Ascending aorta (tissue), 2 donors: ENCODE measurements around the gene RANBP3. TPM values are rescaled to one million over a fixed set of nuclear protein-coding genes. Genes with fewer than 3 reads are reported as not detected.

ENCODE experiments used
- DNase-seq, 2 donors: peaks; one replicate each; pipeline ENCODE4 v3.0.0-alpha.2; 2019; ENCODE audit warnings: low spot score in 2 of 2
- H3K27ac ChIP-seq, 2 donors: fragments of 200-600 bp; sonication (generic); one replicate each; pipeline ENCODE4 v1.5.1; 2016 to 2017; ENCODE audit warnings: mild to moderate bottlenecking in 1 of 2
- H3K27me3 ChIP-seq: fragments of 200-600 bp; sonication (generic); one replicate; pipeline ENCODE4 v1.5.1; 2017
- H3K36me3 ChIP-seq, 2 donors: fragments of 200-600 bp; sonication (generic); one replicate each; pipeline ENCODE4 v1.5.1; 2016
- H3K4me1 ChIP-seq, 2 donors: fragments of 200-600 bp; sonication (generic); one replicate each; pipeline ENCODE4 v1.5.1; 2016 to 2017; ENCODE audit warnings: mild to moderate bottlenecking in 1 of 2
- H3K4me3 ChIP-seq, 2 donors: fragments of 200-600 bp; sonication (generic); one replicate each; pipeline ENCODE4 v1.5.1; 2016 to 2017; ENCODE audit warnings: mild to moderate bottlenecking in 1 of 2
- H3K9me3 ChIP-seq, 2 donors: fragments of 200-600 bp; sonication (generic); one replicate each; pipeline ENCODE4 v1.5.1; 2016
- CTCF ChIP-seq, 3 experiments: fragments of 200-600 bp in 2 of 3; fragments of 450-650 bp in 1 of 3; sonication (generic) in 2 of 3; IDR thresholded peaks; one replicate each; pipeline ENCODE4 v1.5.1; 2016 to 2019; ENCODE audit warnings: antibody characterized with exemption in 3 of 3, mild to moderate bottlenecking in 1 of 3, moderate library complexity in 1 of 3
- intact Hi-C: fragments of 100-400 bp; cut with DNase I; formaldehyde crosslinking; loops from one replicate; pipeline ENCODE4 v1.15.1; 2023
- total RNA-seq: library from RNA; depleted of rRNA; stranded (reverse); fragments of >200 nt; gene quantifications from one replicate; pipeline ENCODE4 v1.1.0, GENCODE V29; 2016

Gene RANBP3
- total RNA-seq, 1 donor from 2014 or later = 48.0 TPM

DNA sequence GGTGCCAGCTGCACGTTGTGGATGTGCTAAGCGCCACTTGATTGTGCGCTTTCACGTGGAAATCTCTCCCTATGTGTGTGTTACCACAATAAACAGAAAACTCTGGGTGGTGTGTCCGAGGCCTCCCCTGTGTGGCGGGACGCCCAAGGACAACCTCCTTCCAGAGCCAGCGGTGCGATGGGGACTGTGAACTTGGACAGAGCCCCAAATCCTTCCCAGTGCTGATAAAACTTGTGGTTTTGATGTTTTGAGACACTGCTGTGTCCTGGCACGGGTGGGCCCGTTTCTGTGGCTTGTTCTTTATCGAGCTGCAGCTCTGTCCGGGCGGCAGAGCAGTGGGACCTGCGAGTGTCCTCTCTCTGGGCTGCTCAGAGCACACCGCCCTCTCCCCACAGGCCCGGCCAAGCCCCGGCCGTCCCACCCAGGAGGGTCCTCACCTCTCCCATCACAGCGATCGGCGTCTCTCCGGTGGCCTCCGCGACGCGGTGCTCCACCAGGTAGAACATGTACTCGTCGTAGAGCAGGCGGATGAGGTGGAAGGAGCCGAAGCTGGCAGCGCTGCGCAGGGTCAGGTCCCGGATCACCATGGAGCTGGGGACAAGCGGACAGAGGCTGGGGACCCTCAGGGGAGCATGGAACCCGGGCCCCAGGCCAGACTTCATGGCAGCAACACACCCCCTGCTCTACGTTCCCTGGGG, 18.8 kb upstream of the RANBP3 start:
- H3K36me3 ChIP-seq = peaks cover 20 to 75% of the 10 kb centered on the region in 2 donors
- DNase-seq = no peak
- H3K4me3 ChIP-seq = no peak overlapping the region

DNA sequence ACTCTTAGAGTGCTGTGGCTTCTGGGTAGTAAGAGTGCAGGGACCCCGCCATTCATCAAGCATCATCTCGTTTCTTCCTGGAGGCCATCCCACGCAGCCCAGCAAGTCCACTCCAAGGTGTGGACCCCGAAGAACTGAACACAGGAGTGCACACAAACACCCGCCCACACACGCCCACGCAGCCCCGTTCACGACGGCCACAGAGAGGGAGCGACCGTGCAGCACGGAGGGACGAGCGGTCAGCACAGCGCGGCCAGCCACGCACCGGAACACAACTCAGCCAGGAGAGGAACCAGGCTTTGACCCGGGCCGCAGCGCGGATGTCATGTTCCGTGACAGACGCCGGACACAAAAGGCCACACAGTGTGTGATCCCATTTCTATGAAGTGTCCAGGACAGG, 18.2 kb upstream of the RANBP3 start:
- Histone ChIP-seq H3K4me1 (no peaks in the 10 kb centered on the region), H3K9me3 (no peaks in the 10 kb centered on the region), H3K4me3 (no peak overlapping the region), H3K27ac (no peak overlapping the region), H3K27me3 (no peaks in the 10 kb centered on the region), H3K36me3 (peaks cover 14 to 69% of the 10 kb centered on the region in 2 donors)
- DNase-seq = no peak
- intact Hi-C loops = no loop called here
- no peak for TF ChIP-seq CTCF (IDR thresholded peaks at IDR 0.05)

More for the DNA sequence above, 18.8 kb upstream of the RANBP3 start:
- Histone ChIP-seq H3K9me3 (no peaks in the 10 kb centered on the region), H3K4me1 (no peaks in the 10 kb centered on the region), H3K27ac (no peak overlapping the region), H3K27me3 (no peaks in the 10 kb centered on the region)
- intact Hi-C loops = no loop called here
- TF ChIP-seq CTCF (IDR thresholded peaks at IDR 0.05) = no peak

- no peak overlapping the region for H3K4me3 ChIP-seq
- H3K4me1 ChIP-seq = no peaks in the 10 kb centered on the region
- no peak for DNase-seq
- TF ChIP-seq CTCF (IDR thresholded peaks at IDR 0.05) = no peak
- intact Hi-C loops = no loop called here
- H3K36me3 ChIP-seq = peaks cover 14 to 65% of the 10 kb centered on the region in 2 donors
- no peaks in the 10 kb centered on the region for H3K27me3 ChIP-seq
- no peak overlapping the region for H3K27ac ChIP-seq
- H3K9me3 ChIP-seq = no peaks in the 10 kb centered on the region
Measured at GRCh38 chr19:5995606-5996005, 17.7 kb upstream of the RANBP3 start.

- DNase-seq = no peak
- TF ChIP-seq CTCF (IDR thresholded peaks at IDR 0.05) = no peak
- intact Hi-C loops = no loop called here
- Histone ChIP-seq H3K4me3 (no peak overlapping the region), H3K9me3 (no peaks in the 10 kb centered on the region), H3K4me1 (no peaks in the 10 kb centered on the region), H3K27ac (no peak overlapping the region), H3K36me3 (peaks cover 4 to 55% of the 10 kb centered on the region in 2 donors), H3K27me3 (no peaks in the 10 kb centered on the region)
Measured at GRCh38 chr19:5994405-5995165, 16.6 kb upstream of the RANBP3 start.

GRCh38 chr19:5993648-5994358, 15.9 kb upstream of the RANBP3 start:
- H3K4me3 ChIP-seq = no peak overlapping the region
- H3K27ac ChIP-seq = no peak overlapping the region
- TF ChIP-seq CTCF (IDR thresholded peaks at IDR 0.05) = no peak

More at GRCh38 chr19:5993648-5994358, 15.9 kb upstream of the RANBP3 start:
- DNase-seq = no peak
- no peaks in the 10 kb centered on the region for H3K27me3 ChIP-seq
- no peaks in the 10 kb centered on the region for H3K4me1 ChIP-seq
- intact Hi-C loops = no loop called here
- H3K36me3 ChIP-seq = peaks cover 3 to 47% of the 10 kb centered on the region in 2 donors
- H3K9me3 ChIP-seq = no peaks in the 10 kb centered on the region
